Measurements from ENCODE around the gene SLC6A11. TPM values are rescaled to one million over a fixed set of nuclear protein-coding genes. Genes with fewer than 3 reads are reported as not detected.

Gene SLC6A11
- total and polyA plus RNA-seq, 10 donors, result 0.03 to 2.7 (median 0.41) TPM; not detected in 2

GRCh38 chr3:10771486-10772270 lies 44.4 kb upstream of the SLC6A11 start:
- DNase-seq, result no peak
- H3K27me3 ChIP-seq (replicated peaks in 1 of 7), result peaks cover 0 to 68% (median 0%) of the 10 kb centered on the region in 7 donors
- no peaks in the 10 kb centered on the region for H3K36me3 ChIP-seq
- TF ChIP-seq POLR2AphosphoS5 (IDR thresholded peaks at IDR 0.05) (no peak), POLR2A (IDR thresholded peaks at IDR 0.05) (no peak), CTCF (IDR thresholded peaks at IDR 0.05 in 8 of 11, conservative IDR thresholded peaks at IDR 0.05 in 3 of 11) (no peak)
- 53 to 64% (median 55%) methylated on average over 10 of the region's 10 CpGs for WGBS, 5 donors
- H3K27ac ChIP-seq, result no peak overlapping the region
- no peak overlapping the region for H3K4me3 ChIP-seq
- no peaks in the 10 kb centered on the region for H3K4me1 ChIP-seq
- intact Hi-C loops (cut with DNase I; ENCODE audit: low total_unique reads), result no loop called here
- H3K9me3 ChIP-seq, result peaks cover 0 to 9% (median 4%) of the 10 kb centered on the region in 8 donors

DNA sequence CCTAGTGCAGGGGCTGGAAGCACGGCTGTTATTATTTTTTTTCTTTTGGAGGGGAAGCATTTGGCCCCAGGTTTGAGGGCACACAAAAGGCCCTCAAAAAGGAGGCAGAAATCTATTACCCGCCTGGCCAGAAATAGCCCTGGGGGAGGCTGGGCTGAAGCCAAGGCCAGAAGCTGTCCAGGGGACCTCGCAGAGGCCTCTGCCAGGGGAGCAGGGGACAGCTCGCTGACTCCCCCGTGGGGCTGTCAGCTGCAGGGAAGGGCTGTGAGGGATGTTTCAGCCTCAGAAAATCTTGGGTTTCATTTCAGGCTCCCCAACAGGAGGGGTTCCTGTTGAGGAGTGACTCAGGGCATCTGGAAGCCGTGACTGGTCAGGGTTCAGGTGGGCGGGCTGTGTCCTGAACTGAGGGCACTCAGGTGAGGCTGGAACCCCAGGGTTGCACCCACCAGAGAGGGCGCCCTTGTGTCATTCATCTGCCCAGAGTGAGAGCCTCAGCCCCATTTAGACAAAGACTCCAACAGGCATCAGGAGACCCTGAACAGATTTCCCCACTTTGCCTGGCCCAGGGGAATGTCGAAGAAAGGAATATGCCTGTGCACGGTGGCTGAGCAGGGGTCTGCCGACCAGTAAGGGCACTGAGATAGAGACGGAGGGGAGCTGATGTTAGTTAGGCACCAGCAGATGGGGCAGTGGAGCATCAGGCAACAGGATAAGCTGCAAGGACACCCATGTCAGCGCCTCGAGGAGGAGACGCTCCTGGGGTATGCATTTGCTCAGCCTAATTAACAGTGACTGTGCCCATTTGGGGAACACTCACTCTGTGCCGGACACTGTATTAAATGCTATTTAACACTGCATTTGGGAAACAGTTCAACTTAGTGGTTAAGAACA lies 43.5 kb upstream of the SLC6A11 start:
- TF ChIP-seq POLR2A (IDR thresholded peaks at IDR 0.05), result no peak
- TF ChIP-seq CTCF (IDR thresholded peaks at IDR 0.05 in 8 of 11, conservative IDR thresholded peaks at IDR 0.05 in 3 of 11), result peak in 2 of 11 experiments; percentile 5 to 13
- DNase-seq, result peak; percentile 52
- Histone ChIP-seq H3K4me1 (no peaks in the 10 kb centered on the region), H3K27ac (no peak overlapping the region), H3K27me3 (replicated peaks in 1 of 7) (peaks cover 0 to 63% (median 0%) of the 10 kb centered on the region in 7 donors), H3K36me3 (no peaks in the 10 kb centered on the region), H3K4me3 (no peak overlapping the region), H3K9me3 (peaks cover 0 to 9% (median 4%) of the 10 kb centered on the region in 8 donors)
- intact Hi-C loops (cut with DNase I; ENCODE audit: low total_unique reads), result no loop called here
- 41 to 47% (median 43%) methylated on average over 14 to 16 of the region's 16 CpGs for WGBS, 5 donors

GRCh38 chr3:10774129-10774670 lies 41.8 kb upstream of the SLC6A11 start:
- intact Hi-C loops (cut with DNase I; ENCODE audit: low total_unique reads), result no loop called here
- Histone ChIP-seq H3K4me3 (no peak overlapping the region), H3K27ac (no peak overlapping the region), H3K36me3 (no peaks in the 10 kb centered on the region), H3K4me1 (no peaks in the 10 kb centered on the region), H3K27me3 (replicated peaks in 1 of 7) (peaks cover 0 to 67% (median 0%) of the 10 kb centered on the region in 7 donors), H3K9me3 (peaks cover 0 to 9% (median 4%) of the 10 kb centered on the region in 8 donors)
- WGBS, 5 donors, result 73 to 85% (median 81%) methylated on average over 7 to 8 of the region's 8 CpGs
- TF ChIP-seq POLR2AphosphoS5 (IDR thresholded peaks at IDR 0.05), result no peak
- no peak for TF ChIP-seq POLR2A (IDR thresholded peaks at IDR 0.05)
- TF ChIP-seq CTCF (IDR thresholded peaks at IDR 0.05 in 8 of 11, conservative IDR thresholded peaks at IDR 0.05 in 3 of 11), result no peak
- no peak for DNase-seq
